NCI-H2029 (cell line): ENCODE measurements around the gene LDLRAD4.

Experiments
- DNase-seq: peaks from one replicate; lab custom pipeline; 2025; lab: John Stamatoyannopoulos, UW

The LDLRAD4 gene

DNA sequence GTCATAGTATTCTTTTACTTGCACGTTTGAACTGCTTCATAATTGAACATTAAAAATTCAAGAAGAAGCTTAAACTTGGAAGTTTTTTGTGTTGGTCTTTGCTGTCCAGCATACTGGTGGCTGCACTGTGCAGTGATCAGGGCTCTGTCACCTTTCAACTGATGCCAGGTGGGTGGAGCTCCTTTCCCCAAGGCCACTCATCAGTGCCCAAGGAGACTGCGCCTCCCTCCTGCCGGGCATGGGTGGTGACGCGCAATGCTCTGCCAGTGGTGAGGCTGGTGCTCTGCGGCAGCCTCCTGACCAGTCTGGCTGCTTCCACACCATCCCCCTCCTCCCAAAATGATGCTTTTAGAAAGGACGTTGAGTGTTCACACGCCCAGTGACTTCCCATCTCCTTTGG, 16.0 kb upstream of the LDLRAD4 start:
- DNase-seq = no peak

DNA sequence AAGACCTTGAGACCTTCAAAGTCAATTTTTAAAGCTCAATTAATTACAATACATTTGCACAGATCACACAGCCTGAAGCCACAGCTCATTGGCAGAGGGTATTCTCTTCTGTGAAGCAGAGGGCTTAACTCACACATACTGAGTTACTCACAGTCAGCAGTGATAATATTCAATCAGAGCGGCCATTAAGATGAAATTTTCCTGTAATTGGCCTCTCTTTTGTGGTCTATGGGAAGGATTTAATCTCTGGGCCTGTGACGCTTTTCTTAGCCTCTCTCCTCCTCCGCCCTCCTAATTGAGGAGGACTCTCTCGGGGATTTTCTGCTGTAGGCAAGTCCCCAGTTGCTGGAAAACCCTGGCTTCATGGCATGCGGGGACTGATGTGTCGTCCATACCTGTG, 12.3 kb upstream of the LDLRAD4 start:
- no peak for DNase-seq

DNA sequence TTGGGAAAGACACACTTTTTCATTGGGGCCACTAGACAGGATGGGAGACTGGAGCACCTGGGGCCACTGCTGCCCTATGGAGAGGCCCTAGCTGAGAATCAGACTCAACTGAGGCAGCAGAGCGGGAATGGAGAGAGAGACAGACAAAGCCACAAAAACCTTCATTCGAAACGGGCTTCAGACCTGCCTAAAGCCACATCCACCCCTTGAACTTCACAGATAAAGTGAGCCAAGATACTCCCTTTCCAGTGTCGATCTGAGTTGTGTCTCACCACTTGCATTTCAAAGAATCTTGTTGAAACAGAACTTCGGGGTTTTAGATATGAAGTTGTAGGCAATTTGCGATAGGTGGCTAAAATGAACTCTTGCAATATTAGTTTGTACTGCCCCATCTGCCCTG, 11.3 kb upstream of the LDLRAD4 start:
- no peak for DNase-seq

DNA sequence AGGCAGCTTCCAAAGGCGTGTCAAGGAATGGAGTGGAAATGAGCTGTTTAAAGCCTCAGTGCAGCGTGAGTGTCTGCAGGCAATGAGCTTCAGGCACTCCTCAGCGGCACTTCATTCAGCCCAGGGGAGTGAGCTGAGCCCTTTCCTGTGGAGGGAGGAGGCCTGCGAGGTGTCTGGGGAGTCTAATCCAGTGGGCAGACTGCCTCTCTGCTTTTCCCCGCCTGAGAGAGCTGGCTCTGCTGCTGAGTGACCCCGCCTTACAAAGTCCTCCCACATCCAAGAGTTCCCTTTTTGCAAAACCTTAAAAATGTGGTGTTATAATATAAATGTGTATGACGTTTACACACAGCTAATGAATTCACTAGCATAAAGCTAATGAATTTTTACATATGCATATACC, 7.0 kb upstream of the LDLRAD4 start:
- no peak for DNase-seq

DNA sequence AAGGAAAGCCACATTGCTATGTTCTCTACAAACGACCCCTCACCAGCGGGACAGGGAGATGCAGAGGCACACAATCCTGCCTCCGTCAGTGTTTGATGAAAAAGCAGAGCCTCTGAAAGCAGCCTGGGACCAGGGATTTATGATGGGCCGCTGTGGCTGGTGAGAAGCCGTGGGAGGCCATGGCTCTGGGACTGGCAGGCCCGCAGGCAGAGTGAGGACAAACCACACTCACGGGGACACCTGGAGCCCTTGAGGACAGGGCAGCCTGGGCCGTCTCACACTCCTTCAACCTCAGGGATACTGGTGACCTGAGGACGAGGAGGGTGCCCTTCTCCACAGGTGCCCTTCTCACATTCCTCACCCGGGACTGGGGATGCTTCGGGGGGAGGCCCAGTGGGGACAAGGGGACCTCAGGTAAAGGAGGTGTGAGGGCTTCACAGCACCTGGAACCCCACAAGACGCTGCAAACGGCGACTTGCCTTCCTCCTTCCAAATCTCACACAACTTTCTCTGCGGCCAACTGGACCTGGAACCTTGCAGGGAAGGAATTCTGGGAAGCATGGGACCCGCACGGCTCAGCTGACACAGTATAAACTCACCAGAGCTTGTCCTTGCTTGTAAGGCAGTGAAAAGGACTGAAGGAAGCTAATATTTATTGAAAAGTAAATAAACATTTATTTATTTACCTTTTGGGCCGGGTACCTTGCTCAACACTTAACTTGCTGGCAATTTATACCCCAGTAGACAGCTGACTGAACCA, 5.3 kb upstream of the LDLRAD4 start:
- DNase-seq = no peak

DNA sequence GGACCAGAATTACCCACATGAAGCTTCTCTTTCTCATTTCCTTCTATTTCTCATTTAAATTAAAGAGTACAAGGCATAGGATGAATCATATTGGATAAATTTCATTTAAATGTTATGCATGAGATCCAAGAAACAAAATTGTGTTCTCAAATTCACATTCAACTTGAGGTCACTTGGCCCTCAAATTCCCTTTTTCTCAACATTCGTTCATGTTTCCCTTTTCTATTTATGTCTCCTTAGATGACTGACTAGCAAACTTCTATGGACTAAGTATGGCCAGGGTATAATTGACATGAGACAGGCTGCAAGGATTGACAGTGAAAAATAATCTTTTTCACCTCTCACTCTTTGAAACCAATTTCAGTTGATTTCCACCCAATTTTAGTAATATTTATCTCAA, 4.0 kb upstream of the LDLRAD4 start:
- no peak for DNase-seq

DNA sequence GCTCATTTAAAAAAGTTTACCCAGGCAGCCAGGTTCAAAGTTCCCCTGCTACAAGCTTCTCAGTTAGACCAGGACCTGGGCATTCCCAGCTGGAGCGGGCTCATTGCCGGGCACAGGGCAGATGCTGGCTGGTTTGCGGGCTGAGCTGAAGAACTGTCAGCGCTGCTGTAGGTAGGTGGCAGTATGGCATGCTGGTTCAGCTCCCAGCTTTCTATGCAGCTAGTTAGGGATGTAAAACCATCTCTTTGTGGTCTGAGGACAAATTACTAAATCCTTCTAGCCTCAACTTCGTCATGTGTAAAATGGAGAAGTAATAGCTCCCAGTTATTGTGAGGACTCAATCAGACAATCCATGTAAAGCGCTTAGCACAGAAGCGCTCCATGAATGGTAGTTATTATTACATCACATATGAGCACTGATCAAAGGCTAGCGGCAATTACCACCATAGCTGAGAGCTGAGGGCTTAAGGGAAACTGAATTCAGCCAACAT, 2.4 kb upstream of the LDLRAD4 start:
- DNase-seq = peak; percentile 36

DNA sequence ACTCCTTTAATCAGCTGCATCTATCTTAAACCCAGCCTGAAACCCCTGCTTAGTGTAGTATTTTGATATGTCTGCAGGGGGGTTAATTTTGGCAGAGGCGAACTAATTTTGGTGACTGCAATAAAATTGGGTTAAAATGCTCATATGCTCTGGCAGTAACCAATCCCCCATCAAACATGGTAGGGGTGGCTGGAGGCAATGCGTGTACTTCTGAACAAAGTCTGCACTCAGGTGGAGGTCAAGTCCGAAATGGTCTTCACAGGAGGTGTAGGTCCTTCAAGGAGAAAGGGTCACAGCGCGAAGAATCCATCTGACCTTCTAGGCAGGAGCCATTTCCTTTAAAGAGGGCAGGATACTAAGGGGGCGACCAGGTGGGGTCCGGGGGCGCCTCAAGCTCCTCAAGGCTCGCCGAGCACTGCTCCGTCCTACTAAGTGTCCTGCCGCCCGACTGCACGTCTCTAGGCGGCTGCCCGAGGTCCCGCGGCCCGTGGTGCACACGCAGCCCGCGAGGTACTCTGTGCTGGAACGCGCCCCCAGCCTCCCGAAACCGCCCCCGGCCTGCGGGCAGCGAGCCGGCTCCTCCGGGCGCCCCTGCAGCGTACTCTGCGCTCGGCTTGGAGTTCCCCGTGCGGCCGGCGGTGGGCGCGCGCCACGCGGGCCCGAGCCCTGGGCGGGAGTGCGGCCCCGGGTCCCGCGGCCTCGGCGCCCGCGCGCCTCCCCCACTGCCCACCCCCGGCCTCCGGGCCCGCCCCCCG, 1.7 kb upstream of the LDLRAD4 start:
- no peak for DNase-seq

DNA sequence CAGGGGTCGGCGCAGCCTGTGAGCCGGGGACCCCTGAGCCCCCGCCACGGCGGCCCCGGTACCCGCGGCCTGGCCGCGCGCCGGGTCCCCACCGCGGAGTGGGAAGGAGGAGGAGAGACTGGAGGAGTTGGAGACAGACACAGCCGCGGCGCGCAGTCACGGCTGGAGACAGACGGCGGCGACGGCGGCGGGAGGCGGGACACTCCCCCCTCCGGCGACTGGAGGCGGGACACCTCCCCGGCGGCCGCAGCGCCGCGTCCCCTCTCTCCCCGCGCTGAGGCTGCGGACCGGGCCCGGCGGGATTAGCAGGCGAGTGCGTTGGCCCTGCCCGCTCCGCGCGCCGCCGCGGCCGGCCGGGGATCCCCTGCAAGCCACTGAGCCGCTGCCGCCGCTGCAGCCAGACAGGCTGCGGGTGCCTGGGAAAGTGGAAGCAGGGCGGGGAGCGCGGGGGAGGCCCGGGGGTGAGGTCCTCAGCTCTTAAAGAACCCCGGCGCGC, 1.0 kb upstream of the LDLRAD4 start:
- peak; percentile 23 for DNase-seq

DNA sequence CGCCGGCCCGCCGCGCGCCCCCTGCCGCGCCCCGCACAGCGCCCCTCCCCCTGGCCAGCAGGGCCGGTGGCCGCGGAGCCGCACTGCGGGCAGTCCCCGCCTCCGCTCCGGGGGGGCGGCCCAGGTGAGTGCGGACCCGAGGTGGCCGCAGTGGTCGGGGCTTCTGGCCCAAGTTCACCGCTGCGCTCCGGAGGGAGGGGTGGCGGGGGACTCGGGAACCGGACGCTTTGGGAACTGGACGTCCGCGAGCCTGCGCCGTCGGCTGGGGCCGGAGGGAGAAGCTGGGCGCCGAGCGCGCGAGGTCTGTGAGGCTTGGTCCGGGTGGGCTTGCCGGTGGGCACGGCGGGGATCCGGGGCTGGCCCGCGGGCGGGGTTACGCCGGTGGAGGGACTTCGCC, 591 bp upstream of the LDLRAD4 start:
- no peak for DNase-seq

DNA sequence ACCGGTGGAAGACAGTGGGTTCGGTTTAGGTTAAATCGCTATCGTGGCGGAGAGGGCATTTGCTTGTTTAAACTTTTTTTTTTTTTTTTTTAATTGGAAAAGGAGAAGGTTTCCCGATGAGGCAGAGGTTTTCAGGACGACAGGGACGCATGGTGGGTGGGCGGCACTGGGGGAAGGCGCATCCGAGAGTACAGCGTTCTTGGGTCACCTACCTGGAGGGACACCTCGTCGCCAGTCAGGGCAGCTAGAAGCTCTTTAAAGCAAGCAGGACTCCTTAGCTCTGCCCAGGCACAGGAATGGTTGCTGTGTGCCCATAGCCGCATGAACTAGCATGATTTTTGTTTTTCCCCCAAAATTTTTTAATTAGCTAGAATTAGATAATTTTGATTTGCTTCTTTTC, 437 bp downstream of the LDLRAD4 start:
- DNase-seq = no peak

DNA sequence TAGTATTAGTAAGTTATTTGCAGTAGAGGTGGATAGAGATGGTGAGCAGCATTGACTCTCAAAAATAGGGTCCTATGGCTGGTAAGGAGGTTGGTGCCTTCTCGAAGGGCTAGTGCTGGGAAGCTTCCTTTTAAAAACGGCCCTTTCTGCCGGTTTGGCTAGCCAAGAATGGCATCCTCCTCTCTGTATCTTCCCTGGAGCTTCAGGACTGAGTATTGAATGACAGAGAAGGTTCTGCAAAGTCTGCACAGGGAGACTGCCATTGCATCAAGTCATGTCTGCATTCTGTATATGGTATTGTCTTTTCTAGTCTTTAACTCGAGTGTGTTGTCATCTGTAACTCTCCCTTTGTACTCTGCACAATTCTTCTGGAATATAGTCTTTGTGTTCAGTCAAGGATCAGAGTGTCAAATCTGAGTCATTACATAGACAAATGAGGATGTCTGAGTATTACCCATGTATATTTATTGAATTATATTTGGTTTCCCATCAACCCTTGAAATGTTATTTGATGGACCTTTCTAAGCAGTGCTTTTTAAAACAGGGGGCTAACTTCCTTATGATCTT, 1.1 kb downstream of the LDLRAD4 start:
- DNase-seq = no peak

DNA sequence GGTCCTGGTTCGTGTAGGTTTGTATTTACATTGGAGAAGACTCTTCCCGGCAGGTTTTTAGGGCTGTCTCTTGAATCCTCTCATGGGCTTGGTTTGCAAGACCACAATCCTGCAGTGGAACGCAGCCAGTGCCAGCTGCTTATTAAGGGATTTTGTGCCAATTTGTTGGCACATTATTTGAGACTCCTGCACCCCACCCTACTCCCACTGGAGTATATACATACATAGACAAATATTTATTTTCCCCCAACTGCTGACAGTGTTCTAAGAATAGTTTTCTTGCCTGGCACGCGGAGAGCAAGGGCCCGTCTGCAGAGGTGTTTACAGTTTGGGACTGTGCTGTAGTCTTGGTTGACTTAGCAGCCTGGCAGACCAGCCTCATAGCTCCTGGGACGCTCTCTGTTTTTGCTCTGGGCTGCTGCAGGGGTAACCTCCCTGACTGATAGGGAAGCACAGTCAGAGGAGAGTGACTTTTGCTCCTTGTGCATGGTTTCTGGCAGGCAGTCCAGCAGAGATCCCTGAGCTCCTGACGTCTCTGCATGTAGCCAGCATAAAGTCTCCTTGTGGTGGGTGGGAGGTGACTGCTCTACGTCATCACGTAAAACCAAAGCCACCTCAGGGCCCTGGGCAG, 1.9 kb downstream of the LDLRAD4 start:
- peak; percentile 9 for DNase-seq

DNA sequence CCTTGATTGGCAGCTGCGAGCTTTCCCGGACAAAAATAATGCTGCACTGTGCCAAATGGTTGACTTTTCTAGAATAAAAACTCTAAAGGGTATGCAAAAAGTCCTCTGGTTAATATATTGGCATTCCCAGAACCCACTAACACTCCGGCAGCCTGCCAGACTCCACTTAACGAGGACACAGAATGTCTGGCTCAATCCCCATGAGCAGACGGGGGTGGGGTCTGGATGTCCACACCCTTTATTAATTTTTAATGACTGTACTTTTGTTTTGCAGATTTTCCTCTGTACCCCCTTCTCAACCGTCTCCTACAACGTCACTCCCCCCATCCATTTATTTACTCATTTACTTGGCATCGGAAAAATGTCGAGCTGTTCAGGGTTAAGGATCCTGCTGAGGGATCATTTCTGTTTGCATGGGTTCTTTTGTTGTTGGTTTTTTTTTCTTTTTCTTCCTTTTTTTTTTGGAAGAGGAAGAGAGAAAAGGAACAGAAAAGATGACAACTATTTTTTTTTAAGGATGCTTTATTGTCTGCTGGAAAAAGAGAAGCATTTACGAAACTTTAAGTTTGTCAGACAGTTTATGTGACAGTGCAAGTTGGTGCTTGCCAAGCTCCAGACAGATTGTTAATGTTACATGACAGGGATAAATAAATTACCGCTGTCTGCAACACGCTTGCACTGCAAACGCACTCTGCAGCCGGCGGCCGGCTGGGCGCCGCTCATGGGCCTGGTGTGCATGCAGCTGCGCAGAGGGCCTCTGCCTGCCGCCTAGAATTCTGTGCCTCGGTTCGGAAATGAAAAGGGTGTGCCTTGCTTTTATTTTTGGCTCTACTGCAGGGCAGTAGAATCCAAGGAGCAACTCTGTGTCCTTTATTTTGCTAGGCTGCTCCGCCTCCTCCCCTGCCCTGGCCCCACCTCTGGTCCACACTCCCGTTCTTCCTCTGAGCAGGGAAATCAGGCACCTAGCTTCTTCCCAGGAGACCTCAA, 3.6 kb downstream of the LDLRAD4 start:
- peak; percentile 42 for DNase-seq

DNA sequence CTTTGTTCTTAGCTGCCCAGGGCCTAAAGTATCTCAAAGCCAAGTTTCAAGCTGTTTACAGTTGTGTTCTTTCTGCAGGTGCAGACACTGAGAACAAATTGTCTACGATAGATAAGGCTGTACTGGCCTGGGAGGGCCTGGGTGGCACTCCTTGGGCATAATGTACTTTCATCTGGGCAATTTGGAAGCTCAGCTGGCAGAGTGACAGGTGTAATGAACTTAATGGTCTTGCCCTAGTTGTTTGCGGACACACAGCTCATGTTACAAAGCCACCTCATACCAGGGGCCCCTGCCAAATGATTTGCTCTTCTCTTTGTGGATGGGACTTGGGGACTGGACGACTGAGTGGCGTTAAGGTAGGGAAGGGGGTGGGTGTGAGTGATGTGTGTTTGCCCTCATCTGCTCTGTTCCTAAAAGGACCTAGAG, 4.3 kb downstream of the LDLRAD4 start:
- peak; percentile 89 for DNase-seq

DNA sequence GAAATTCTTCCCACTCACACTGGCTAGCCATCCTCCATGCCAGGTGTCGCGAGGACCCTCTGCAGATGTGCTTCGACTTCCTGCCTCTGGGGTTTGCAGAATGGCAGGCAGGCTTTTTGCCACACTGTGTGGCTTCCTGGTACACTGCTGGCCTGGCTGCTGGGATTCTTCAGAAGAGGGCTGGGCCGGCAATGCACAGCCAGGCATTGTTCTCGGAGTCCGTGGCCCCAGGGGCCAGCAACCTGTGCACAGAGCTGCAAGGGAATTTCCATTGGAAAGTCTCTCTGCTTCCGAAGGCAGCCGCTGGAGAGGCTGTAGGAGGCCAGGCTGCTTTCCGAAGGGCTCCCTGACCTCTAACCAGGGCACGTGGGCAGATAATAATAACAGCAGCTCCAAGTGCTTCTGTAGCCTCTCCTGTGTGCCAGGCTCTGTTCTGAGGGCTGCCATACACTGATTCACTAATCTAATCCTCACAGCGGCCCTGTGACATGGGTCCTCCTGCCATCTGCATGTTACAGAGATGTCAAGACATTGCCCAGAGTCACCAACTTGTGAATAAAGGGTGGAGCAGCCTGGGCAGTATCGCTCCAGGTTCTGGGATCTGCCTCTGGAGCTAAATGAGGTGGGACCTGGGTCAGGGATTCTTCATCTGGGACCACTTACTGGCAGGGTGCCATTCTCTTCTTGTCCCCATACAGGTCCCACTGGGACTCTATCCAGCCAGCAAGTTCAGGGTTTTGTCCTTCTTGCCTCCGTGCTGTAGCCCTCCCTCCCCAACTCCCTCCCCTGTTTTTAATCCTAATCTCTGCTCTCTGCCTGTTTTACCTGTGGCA, 5.0 kb downstream of the LDLRAD4 start:
- DNase-seq = no peak

DNA sequence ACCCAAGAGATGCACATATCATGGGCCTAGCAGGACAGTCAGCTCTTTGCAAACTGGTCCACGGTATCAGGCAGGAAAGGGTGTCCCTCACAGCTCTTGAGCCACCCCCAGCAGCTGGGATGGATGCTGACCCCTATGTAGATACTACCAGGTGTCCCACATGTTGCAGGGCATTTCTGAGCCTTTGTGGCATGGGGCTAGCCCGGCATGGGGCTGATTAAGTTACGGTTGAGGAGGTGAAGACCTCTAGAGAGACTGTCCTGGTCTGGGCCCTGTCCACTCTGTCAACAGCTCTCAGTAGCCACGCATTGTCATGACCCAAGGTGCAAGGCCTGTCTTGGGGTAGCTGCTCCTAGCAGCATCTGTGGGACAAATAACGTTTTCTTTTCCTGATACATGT, 6.7 kb downstream of the LDLRAD4 start:
- DNase-seq = no peak

DNA sequence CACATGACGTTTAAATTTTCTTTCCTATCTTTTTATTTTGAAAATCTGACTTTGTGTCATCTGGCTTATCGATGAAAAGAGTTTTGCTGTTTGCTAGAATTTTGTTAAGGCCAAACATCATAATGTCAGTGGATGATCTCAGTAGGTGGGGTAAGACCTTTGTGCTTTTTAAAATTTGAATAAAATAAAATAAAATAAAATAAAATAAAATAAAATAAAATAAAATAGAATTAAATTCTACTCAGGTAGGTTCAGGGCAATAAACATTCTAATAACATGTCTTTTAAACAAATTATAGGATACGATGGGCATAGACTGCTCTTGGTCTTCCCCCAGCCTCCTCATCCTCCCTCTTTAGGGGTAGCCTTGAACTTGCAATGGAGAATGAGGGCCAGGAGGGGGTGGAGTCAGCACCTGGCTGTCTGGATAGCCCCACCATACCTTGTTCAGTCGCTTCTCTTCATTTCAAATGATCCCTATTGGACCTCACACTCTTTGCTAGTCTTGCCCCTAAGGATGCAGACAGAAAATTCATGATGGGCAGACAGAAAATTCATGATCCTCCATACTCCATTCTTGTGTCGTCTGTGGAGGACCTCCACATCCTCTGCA, 8.1 kb downstream of the LDLRAD4 start:
- no peak for DNase-seq

DNA sequence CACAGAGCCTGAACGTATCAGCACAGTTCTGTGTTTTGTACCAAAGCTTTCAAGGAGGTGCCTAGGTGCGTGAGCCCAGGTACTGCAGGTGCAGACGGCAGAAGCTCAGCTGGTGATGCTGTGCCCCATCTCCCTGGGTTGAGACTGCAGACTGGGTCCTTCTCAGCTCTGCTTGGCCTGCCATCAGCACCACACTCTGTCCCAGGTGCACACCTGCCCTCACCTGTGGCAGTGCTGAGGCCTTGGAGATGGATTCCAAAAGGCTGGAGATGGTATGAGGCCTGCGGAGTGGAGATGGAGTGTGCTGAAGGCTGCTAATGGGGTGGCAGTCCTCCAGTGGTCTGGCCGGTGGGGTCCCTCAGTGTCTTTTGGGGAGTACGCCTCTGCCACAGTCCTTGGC, 9.3 kb downstream of the LDLRAD4 start:
- no peak for DNase-seq
